Breast epithelium (tissue), 3 donors: ENCODE data around the gene ENDOV.

Experiments
- CTCF ChIP-seq, 3 donors: fragments of 450-650 bp; IDR thresholded peaks; one replicate each; pipeline ENCODE4 v1.5.1; 2016 to 2017; ENCODE audit warnings: antibody characterized with exemption in 3 of 3, mild to moderate bottlenecking in 3 of 3, moderate library complexity in 3 of 3
- POLR2A ChIP-seq: fragments of 450-650 bp; IDR thresholded peaks from one replicate; pipeline ENCODE4 v1.6.1; 2016; ENCODE audit warnings: antibody characterized with exemption, mild to moderate bottlenecking, moderate library complexity
- POLR2AphosphoS5 ChIP-seq, 3 donors: sonication (generic); formaldehyde crosslinking; IDR thresholded peaks; one replicate each; pipeline ENCODE4 v1.6.1; 2017; ENCODE audit warnings: antibody characterized with exemption in 3 of 3

GRCh38 chr17:80446645-80447405 lies 31.9 kb downstream of the ENDOV start:
- TF ChIP-seq POLR2AphosphoS5 (IDR thresholded peaks at IDR 0.05), result no peak
- no peak for TF ChIP-seq CTCF (IDR thresholded peaks at IDR 0.05)
- no peak for TF ChIP-seq POLR2A
